ENCODE measurements around the gene ZNF32. TPM values are rescaled to one million over a fixed set of nuclear protein-coding genes. Genes with fewer than 3 reads are reported as not detected.

ZNF32 gene
- total RNA-seq, 1 experiment from 2014 or later = 37.6 TPM

DNA sequence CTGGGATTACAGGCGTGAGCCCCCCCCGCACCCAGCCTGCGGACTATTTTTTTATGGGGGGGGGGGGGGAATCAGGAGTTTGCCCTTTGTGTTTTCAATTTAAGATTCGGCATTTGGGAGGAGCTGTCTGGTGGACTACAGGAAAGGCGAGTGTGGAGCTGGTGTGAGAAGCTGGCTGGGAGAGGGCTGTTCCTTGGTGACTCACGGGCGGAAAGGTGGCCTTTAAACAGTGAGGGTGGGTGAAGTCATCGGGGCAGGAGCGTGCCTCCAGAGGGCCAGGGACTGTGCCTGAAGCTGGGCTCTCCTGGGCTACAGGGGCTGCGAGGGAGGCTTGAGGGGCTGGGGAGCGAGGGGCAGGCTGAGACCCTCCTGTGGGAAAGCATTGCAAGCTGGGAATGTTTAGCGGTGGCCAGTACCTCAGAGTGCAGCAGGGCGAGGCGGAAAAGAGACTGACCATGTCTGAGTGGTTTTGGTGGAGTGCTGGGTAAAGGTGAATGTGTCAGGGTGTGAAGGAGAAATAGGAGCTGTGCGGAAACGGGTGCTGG is 39.7 kb upstream of the ZNF32 start:
- ChIA-PET CTCF (interaction anchor here (0.6 to 0.7 kb wide), 2 partner anchors 945 to 1170 kb away, joined by 3 to 5 read pairs; no protein-coding TSS in a partner anchor), POLR2A (ENCODE audit: low non-redundant PET) (no interaction called here)
- Histone ChIP-seq H3K9me3 (ENCODE audit: low read depth, low read length, poor library complexity, severe bottlenecking) (no peaks in the 10 kb centered on the region), H3K4me3 (ENCODE audit: low read depth, low read length, poor library complexity, severe bottlenecking) (no peak overlapping the region), H3K27ac (ENCODE audit: low read depth, low read length, poor library complexity, severe bottlenecking) (no peak overlapping the region), H3K27me3 (replicated peaks; ENCODE audit: insufficient read depth, low read depth, low read length, poor library complexity) (peaks cover 4% of the 10 kb centered on the region), H3K4me1 (ENCODE audit: insufficient read depth, low read length, poor library complexity, severe bottlenecking) (no peaks in the 10 kb centered on the region), H3K36me3 (ENCODE audit: insufficient read depth, low read length, poor library complexity, severe bottlenecking) (no peaks in the 10 kb centered on the region)
- TF ChIP-seq EZH2 (IDR thresholded peaks at IDR 0.05; ENCODE audit: borderline replicate concordance, low read depth, low read length, poor library complexity, severe bottlenecking) = no peak
- TF ChIP-seq, protein P1, sequence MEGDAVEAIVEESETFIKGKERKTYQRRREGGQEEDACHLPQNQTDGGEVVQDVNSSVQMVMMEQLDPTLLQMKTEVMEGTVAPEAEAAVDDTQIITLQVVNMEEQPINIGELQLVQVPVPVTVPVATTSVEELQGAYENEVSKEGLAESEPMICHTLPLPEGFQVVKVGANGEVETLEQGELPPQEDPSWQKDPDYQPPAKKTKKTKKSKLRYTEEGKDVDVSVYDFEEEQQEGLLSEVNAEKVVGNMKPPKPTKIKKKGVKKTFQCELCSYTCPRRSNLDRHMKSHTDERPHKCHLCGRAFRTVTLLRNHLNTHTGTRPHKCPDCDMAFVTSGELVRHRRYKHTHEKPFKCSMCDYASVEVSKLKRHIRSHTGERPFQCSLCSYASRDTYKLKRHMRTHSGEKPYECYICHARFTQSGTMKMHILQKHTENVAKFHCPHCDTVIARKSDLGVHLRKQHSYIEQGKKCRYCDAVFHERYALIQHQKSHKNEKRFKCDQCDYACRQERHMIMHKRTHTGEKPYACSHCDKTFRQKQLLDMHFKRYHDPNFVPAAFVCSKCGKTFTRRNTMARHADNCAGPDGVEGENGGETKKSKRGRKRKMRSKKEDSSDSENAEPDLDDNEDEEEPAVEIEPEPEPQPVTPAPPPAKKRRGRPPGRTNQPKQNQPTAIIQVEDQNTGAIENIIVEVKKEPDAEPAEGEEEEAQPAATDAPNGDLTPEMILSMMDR (conservative IDR thresholded peaks at IDR 0.05; ENCODE audit: low read depth, low read length) = no peak
- DNase-seq (ENCODE audit: low spot score) = no peak
- intact Hi-C loops (cut with micrococcal nuclease; ENCODE audit: unreplicated experiment) = no loop called here
- no TSS peak for BruUV-seq (replicated peaks)

DNA sequence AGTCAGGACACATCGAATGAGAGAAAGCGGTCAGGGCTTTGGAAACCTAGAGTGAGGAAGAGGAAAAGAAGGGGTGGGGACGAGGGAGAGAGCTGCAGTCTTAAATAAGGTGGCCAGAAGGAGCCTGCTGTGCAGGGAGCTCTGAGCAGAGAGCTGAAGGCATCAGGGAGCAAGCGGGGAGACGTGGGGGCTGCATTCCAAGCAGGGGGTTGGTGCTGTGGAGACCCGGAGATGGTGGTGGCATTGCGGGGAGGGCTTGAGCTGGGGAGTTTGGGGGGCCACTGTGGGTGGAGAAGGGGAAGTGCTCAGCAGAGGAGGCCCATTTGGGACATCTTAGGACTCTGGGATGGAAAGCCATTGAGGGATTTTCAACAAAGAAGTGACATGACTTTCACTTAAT is 38.7 kb upstream of the ZNF32 start:
- TF ChIP-seq, protein P1 (conservative IDR thresholded peaks at IDR 0.05; ENCODE audit: low read depth, low read length) = no peak
- no peak for TF ChIP-seq EZH2 (IDR thresholded peaks at IDR 0.05; ENCODE audit: borderline replicate concordance, low read depth, low read length, poor library complexity, severe bottlenecking)
- Histone ChIP-seq H3K27ac (ENCODE audit: low read depth, low read length, poor library complexity, severe bottlenecking) (no peak overlapping the region), H3K27me3 (replicated peaks; ENCODE audit: insufficient read depth, low read depth, low read length, poor library complexity) (peaks cover 4% of the 10 kb centered on the region), H3K4me3 (ENCODE audit: low read depth, low read length, poor library complexity, severe bottlenecking) (no peak overlapping the region), H3K4me1 (ENCODE audit: insufficient read depth, low read length, poor library complexity, severe bottlenecking) (no peaks in the 10 kb centered on the region), H3K36me3 (ENCODE audit: insufficient read depth, low read length, poor library complexity, severe bottlenecking) (no peaks in the 10 kb centered on the region), H3K9me3 (ENCODE audit: low read depth, low read length, poor library complexity, severe bottlenecking) (no peaks in the 10 kb centered on the region)
- CTCF ChIA-PET = no interaction called here
- intact Hi-C loops (cut with micrococcal nuclease; ENCODE audit: unreplicated experiment) = no loop called here
- no peak for DNase-seq (ENCODE audit: low spot score)
- no TSS peak for BruUV-seq (replicated peaks)
- POLR2A ChIA-PET (ENCODE audit: low non-redundant PET) = no interaction called here

DNA sequence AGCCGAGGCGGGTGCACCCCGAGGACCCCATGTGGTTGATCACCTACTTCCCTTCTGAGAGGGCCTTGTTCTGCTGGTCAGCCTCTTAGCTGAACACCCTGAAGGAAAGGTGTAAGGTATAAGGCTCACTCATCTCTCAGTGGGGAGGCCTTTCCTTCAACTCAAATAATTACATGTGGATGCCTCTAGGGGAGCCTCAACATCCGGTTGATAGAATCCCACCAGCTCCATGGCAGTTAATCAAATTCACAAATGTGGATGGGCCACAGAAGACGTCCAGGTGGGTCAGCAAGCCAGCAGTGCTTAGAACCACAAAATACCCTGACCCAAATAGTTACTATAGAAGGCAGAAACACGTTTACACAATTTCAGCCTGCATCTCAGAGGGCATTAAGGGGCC is 37.7 kb upstream of the ZNF32 start:
- POLR2A ChIA-PET (ENCODE audit: low non-redundant PET) = no interaction called here
- Histone ChIP-seq H3K4me1 (ENCODE audit: insufficient read depth, low read length, poor library complexity, severe bottlenecking) (no peaks in the 10 kb centered on the region), H3K9me3 (ENCODE audit: low read depth, low read length, poor library complexity, severe bottlenecking) (no peaks in the 10 kb centered on the region), H3K4me3 (ENCODE audit: low read depth, low read length, poor library complexity, severe bottlenecking) (no peak overlapping the region), H3K36me3 (ENCODE audit: insufficient read depth, low read length, poor library complexity, severe bottlenecking) (no peaks in the 10 kb centered on the region), H3K27ac (ENCODE audit: low read depth, low read length, poor library complexity, severe bottlenecking) (no peak overlapping the region), H3K27me3 (replicated peaks; ENCODE audit: insufficient read depth, low read depth, low read length, poor library complexity) (peaks cover 4% of the 10 kb centered on the region)
- no peak for DNase-seq (ENCODE audit: low spot score)
- CTCF ChIA-PET = no interaction called here
- TF ChIP-seq, protein P1 (conservative IDR thresholded peaks at IDR 0.05; ENCODE audit: low read depth, low read length) = peak; percentile 38; the same call in 1 of the 2 replicates
- TF ChIP-seq EZH2 (IDR thresholded peaks at IDR 0.05; ENCODE audit: borderline replicate concordance, low read depth, low read length, poor library complexity, severe bottlenecking) = no peak
- intact Hi-C loops (cut with micrococcal nuclease; ENCODE audit: unreplicated experiment) = no loop called here
- no TSS peak for BruUV-seq (replicated peaks)

Measured in A673 (cell line).